GM18502 (cell line): ENCODE data around the gene LY6G5B.
A peak's percentile ranks its signal among the peaks of the same experiment; 100 is the strongest.

Experiments used
- ATAC-seq: cut with Tn5 transposase; IDR thresholded peaks from one replicate; pipeline ENCODE4 v1.9.1; 2021; ENCODE audit warnings: mild to moderate bottlenecking; ENCODE audit not compliant: unreplicated experiment, poor library complexity

LY6G5B gene

DNA sequence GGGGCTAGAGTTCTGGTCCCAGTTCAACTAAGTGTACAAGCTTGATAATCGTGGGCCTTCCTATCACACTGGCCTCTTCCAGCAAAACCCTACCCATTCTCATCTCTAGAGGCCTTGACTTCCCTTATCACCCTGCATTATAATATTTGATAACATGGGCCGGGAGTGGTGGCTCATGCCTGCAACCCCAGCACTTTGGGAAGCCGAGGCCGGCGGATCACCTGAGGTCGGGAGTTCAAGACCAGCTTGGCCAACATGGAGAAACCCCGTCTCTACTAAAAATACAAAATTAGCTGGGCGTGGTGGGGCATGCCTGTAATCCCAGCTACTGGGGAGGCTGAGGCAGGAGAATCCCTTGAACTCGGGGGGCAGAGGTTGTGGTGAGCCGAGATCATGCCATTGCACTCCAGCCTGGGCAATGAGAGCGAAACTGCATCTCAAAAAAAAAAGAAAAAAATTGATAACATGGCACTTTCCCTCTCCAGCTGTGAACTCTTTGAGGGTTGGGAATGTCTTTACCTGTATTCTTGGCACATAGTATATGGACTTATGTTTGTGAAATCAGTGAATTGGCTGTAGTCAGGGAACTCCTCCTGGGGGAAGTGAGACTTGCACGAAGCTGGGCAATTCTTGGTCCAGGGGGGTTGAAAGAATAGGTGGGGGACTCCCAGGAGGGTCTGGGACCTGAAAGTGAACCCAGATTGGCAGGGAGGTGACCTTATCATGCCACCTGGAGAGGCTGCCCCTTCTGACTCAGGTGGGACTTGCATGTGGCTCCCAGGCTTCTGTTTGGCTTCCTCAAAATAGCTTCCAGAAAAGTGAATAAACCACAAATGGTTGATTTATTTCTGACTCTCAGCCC, 8.3 kb upstream of the LY6G5B start:
- no peak for ATAC-seq

DNA sequence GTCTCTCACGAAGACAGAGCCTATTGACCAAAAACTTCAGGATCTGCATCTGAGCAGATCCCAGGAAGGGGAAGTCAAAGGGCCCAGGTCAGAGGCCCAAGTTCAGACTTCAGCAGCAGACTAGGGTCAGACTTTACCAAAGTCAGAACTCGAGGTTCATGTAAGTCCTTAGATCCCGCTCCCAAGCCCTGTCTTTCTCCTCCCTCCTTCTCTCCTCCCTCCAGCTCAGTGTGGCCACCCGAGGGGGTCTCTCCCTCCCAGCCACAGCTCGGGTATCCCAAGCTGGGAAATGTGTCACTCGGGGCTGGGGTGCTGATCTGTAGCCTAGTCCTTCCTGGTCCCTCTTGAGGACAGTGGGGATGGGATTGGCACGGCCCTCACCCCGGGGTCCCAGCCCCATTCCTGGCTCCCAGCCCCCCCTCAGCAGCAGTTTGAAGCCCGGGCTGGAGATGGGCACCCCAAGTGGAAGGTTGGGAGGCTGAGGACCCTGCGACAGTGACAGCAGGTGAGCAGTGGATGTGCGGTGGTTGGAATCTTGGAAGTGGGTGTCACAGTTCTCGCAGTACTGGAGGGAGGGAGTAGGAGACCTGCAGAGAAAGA, 7.6 kb upstream of the LY6G5B start:
- ATAC-seq: no peak

DNA sequence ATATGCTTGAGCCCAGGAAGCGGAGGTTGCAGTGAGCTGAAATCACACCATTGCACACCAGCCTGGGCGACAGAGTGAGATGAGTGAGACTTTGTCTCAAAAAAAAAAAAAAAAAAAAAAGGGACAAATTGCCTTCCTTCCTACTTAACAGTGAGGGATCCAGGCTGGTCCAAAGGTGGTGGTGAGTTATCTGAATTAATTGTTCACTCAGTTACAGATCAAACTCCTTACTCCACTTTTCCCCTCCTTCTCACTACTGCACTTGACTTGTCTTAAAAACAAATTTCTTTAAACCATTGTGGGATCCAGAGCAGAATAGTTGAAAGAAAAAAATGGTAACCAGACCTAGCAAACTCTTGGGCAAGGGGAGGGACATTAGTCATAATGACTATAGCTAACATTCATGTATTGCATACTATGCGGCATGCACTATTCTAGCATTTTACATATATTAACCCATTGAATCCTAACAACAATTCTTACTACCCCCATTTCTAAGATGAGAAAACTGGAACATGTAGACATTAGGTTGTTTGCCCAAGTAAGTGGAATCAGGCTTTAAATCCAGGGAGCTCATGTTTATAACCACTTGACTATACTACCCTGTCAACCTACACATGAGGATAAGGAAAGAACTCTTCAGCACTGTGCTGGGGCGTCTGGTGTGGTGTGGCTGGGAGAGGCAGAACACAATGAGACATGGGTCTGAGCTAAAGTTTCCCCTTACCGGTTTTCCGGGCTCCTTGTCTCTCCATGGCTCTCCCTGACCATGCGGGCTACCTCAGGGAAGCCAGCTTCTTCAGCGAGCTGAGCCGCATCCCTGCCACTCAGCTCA, 6.4 kb upstream of the LY6G5B start:
- ATAC-seq: no peak

DNA sequence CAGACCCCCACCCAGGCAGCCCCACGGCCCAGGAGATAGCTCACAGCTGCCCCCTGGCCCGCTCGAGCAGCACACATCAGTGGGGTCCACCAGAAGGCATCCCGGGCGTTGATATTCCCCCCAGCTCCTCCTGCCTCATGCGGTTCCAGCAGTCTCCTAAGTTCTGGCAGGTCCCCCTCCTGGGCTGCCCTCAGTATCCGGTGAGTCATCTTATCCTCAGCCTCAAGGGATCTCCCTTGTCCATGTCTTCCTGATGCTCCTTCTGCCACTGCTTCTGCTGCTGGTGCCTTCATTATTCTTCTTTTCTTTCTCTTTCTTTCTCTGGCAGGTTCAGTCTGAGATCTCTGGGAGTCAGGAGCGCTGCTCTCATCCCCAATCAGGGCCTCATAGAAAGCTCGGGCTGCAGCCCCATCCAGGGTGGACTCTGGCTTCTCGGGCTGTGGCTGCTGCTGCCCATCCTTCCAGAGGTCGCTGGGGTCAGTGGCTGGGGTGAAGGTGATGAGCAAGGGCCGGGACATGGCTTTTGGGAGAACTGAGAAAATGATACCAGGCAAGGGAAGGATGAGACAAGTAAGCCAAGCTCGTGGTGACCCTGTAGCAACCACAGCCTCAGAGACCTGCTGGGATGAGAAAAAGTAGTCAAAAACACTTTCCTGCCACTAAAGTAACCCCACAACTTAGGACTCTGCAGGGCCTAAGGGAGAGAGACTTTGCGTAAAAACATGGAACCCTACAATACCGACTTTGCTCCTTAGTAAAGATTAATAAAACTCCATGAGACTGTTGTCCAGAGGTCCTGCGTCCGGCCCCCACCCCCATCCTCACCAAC, 5.6 kb upstream of the LY6G5B start:
- ATAC-seq: no peak

DNA sequence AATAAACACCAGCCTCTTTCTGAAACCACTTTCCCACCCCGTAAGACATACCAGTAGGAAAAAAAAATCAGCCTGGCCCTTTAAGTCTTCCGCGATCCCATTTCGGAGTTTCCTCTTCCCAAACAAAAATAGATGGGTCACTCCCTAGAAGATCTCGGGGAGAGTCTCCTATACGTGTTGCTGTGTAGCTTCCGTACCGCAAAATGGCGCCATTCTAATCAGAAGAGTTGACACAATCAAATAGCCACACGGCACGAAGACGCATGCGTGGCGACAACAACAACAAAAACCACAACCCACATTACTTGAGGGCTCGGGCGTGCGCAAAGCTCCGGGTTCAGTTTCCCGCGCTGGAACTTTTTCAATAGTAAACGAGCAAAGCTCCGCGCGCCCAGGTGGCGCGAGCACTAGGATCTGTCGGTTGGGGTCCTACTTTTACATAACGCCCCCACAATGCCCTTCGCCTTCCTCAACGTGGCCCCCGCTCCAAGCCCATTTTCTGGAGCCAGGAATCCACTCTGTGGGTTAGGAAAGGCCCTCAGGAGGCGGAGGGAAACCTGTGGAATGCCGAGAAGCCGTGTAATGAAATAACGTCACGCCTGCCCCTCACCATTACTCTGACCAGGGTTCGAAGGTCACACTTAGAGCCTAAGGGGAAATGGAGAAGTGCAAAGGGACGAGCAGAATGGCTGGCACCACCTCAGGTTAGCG, 4.8 kb upstream of the LY6G5B start, which contains the start of gene GPANK1:
Gene GPANK1 (minus strand): TSS at position 208 of the 711 bp plus-strand sequence. CDS start 519 bp downstream, outside the sequence.
- no peak for ATAC-seq

DNA sequence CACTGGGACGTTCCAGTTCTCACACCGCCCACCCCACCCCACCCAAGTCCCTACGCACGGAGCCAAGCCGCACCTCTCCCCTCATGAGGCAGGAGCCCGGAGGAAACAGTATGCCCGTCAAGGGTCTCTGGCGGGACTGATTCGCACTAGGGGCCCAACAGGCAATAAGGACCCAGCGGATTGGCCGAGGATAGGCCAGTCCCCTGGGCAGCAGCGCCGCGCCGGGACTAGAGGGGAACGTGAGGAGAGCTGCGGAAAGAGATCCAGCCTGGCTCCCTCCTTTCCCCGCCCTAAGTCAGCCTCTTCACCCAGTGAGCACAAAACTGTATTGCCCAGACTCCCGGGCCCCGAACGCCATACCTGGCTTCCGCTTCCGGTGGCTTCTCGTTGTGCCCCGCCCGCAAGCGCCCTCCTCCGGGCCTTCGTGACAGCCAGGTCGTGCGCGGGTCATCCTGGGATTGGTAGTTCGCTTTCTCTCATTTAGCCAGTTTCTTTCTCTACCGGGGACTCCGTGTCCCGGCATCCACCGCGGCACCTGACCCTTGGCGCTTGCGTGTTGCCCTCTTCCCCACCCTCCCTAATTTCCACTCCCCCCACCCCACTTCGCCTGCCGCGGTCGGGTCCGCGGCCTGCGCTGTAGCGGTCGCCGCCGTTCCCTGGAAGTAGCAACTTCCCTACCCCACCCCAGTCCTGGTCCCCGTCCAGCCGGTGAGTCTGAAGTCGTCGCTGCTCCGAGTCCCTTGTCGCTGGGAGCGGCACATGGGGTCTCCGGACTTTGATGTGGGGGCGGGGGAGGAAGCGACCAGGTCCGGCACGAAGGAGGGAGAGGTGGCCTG, 4.1 kb upstream of the LY6G5B start, which contains the start of gene CSNK2B:
Gene CSNK2B (plus strand): TSS at position 580 of the 836 bp plus-strand sequence. CDS start 752 bp downstream, outside the sequence.
- ATAC-seq: peak; percentile 79

DNA sequence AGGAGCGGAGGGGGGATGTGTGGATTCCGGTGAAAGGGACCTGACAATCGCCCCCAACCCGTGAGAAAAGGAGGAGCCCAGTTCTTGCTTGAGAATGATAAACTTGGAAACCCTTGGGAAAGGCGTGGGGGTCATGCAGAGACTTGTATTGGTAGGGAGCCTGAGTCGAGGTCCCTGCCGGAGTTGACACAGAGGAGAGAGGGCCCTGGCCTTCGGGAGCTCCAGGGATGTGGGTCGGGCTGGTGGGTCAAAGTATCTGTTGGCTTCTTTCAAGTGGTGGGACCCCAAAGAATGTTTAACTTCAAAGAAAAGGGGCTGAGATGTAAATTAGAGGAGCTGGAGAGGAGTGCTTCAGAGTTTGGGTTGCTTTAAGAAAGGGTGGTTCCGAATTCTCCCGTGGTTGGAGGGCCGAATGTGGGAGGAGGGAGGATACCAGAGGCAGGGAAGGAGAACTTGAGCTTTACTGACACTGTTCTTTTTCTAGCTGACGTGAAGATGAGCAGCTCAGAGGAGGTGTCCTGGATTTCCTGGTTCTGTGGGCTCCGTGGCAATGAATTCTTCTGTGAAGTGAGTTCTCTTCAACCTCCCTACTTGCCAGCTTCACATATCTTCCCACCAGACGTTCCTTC, 3.3 kb upstream of the LY6G5B start:
- no peak for ATAC-seq

DNA sequence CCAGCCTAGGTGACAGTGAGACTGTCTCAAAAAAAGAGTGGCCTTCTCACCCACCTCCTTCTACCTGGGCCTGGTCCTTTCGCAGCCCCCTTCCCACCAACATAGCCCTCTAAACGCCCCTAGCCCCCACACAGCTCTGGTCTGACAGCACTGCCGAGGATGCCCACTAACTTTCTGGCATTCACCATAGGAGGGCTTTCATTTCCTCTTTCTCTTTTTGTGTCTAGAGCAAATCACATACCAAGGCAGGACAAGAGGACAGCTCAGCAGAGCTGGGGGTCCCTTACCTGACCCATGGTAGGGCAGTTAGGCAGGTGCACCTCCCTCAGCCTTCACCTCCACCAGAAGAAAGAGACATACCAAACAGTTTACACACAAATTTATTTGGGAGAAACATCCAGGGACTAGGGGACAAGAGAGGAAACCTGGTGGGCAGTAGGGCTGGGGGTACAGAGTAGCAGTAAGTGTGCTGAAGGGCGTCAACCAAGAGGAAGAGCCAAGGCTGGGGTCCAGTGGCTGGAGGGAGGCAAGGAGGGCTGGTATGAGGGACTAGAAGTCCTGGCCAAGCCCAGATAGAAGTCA, 6.6 kb downstream of the LY6G5B start:
- no peak for ATAC-seq

DNA sequence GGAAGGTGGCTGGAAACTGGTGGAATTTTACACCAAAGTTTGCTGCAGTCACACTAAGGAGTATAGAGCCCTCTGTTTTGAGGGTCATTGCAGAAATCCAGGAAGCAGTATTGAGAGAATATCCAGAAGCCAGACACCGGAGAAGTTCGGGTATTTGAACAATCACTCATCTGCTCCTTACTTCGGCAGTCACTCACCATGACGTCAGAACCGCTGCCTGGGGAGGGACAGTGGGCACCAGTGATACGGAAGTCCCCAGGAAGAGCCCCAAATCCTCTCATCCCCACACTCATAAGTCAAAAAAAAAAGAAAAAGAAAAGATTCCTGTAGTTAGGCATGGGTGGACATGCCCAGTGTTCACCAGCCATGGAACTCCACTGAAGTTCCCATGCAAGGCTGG, 7.1 kb downstream of the LY6G5B start:
- no peak for ATAC-seq

DNA sequence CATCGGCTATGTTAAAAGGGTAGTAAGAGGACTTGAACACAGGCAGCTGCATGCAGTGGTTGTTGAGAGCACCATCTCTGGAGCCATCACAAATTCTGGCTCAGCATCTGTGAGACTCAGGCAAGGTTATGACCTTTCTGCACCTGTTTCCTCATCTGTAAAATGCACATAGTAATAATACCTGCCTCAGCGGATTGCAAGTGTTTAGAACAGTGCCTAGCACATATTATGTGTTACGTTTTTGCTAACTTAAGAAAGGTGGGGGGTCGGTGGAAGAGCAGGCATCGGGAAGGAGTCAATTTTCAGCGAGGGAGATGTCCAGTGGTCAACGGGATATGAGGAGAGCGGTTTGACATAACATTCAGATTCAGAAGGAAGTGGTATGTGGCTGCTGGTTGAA, 8.2 kb downstream of the LY6G5B start:
- no peak for ATAC-seq

DNA sequence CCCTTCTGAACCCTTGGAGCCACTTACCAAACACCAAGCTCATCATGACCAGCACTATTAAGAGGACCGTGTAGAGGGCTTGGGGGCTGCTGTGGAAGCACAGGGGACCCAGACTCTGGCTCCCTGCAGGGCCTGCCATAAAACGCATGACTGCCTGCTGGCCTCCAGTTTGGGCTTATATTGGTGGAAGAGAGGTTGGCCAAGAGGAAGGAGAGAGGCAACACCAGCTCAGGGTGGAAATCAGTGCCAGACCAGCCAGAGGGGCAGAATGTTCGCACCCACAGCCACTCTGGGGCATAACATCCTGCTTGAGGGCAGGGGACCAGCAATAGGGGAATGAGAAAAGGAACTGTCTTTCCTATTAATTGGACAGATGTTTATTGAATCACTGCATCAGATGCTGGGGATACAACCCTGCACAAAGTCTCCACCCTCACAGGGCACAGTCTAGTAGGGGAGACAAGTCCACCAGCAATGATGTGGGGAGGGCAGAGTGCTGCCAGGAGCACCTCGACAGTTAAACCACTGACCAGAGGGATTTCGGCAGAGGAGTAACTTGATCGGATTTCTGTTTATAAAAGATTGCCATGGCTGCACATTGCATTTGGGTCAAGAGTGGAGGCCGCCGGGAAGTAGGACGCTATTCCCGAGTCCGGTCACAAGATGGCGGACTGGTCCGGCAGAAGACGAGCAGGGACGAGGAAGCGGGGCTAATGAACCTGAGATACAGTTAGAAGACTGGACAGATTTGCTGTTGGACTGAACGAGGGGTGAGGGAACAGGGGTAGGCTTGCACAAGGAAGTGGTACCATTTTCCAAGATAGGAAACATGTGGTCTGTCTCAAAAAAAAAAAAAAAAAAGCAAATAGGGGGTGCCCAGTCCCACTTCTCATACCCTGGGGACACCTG, 10.7 kb downstream of the LY6G5B start, which contains the start of gene LY6G5C:
Gene LY6G5C (minus strand): TSS at position 842 of the 909 bp plus-strand sequence. CDS start 694 bp downstream, at position 148.
- no peak for ATAC-seq

DNA sequence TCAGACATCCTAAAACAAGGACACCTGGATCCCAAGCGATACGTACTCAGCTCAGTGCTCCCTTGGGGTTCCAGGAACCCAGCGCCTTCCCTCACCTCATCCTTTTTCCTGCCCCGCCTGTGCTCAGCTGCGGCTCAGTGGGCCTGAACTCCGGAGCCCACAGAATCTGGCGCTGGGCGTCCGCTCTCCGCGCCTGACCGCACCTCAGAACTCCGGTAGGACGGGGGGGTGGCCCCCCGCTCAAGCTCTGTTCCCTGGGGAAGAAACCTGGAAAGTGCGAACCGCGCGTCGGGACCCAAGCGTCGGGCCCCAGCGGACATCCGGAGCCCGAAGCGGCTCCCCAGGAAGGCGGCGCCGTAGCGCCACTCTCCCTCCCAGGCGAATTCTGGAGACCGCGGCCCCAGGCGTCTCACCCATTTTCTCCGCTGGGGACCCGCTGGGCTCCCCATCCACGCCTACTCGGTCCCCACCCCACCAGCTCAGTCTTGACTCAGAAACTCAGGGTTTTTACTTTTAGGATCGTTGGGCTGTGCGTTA, 11.4 kb downstream of the LY6G5B start:
- no peak for ATAC-seq

DNA sequence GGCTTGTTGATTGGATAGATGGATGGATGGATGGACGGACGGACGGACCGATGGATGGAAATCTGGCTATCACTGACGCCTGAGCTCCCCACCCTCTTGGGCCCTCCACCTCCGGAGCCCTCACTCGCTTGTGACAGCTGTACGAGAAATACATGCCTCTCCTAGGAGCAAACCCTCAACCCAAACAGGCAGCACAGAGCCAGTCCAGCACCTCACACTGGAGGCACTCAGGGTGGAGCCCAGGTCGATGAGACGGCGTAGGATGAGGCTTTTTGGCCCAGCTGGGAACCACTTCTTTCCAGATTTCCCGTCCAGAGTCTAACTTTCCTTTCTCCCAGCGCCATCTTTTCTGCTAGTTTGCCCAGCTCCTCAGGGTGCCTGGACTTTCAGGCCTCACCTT, 13.8 kb downstream of the LY6G5B start:
- ATAC-seq: no peak

DNA sequence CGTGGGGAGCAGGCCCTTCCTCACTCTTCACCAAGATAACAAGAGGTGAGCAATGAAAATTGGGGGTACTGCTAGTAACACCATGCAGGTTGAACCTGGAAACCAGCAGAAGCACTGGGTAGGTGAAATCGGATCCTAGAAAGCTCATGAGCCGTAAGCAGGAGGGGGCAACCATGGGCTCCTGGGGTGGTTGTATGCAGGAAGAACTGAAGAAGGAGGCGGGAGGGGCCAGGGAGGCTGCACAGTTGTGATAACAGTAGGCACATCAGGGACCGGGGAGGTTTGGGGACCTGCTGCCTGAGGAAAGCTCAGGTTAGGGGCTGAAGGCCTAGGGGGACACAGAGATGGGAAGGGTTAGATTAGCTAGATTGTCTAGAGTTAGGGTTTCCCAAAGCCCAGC, 16.7 kb downstream of the LY6G5B start:
- ATAC-seq: no peak

DNA sequence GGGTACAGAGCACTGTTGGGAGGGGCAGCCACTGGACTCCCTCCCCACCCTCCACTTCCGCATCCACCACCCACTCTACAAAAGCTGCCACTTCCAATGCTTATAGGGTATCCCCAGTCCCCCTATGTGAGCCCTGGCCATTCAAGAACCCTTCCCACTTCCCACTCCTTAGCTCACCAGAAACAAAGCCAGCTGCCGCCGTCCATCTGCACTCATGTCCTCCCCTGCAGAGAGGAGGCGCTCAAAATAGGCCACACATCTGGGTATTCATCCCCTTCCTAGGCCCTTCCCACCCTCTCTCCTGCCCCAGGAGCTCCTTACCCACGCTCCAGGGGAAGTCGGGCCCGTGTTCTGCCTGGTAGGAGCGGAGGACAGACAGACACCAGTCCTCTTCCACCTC, 17.5 kb downstream of the LY6G5B start:
- no peak for ATAC-seq
